ENCODE measurements around the gene GPRC5C.

Gene GPRC5C

DNA sequence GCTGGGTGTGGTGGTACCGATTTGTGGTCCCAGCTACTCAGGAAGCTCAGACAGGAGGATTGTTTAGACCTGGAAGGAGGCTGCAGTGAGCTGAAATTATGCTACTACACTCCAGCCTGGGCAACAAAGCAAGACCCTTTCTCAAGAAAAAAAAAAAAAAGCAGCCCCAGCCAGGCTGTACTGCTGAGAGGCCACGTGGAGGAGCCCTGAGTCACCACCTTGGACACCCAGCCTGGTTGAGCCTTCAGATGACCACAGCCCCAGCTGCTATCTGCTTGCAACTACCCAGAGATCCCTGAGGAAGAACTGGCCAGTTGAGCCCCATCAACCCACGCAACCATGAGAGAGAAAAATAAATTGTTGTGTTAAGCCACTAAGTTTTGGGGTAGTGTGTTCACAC, 23.6 kb upstream of the GPRC5C start:
- no peak for DNase-seq

DNA sequence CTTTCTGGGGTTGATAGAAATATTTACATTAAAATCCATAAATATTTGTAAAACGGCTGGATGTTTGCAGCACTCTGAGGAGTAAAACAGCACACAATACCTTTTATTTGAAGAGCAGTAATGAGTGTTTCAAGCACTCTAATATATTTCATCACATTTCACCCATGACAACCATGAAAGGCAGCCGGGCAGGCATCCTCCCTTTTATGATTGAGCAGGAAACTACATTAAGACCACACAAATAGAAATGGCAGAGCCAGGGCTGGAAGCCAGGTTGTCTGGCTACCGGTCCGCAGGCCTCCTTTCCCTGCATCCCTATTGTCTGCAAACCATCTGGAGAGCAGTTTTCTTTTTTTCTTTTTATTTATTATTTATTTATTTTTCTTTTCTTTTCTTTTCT, 23.1 kb upstream of the GPRC5C start:
- no peak for DNase-seq

DNA sequence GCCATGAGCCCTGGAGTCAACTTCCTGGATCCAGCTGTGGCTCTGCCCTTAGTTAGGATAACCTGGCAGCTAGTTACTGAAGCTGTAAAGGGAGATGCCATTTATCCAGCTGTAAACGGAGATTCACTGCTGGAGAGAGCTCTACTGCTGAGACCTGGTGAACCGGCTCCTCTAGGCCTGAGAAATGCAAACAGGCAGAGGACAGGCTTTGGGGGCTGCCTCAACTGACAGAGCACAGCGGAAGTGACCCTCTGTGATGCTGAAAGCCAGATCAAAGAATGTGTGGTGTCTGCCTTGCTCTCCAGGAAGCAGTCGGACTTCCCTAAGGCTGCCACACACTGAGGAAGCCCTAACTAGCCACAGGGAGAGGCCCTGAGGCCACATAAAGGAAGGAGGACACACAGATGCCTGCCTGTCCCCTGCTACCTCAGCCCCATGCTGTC, 21.9 kb upstream of the GPRC5C start:
- DNase-seq: no peak

DNA sequence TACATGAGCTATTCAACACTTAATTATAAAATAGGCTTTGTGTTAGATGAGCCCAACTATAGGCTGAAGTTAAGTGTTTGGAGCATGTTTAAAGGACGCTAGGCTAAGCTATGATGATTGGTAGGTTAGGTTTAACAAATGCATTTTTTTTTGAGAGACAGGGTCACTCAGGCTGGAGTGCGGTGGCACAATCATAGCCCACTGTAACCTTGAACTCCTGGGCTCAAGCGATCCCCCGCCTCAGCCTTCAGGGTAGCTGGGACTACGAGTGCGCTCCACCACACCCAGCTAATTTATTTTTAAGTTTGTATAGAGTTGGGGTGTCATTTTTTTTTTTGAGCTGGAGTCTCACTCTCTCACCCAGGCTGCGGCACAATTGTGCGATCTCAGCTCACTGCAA, 19.3 kb upstream of the GPRC5C start:
- DNase-seq: no peak

GRCh38 chr17:74413491-74413890, 18.4 kb upstream of the GPRC5C start:
- no peak for DNase-seq

GRCh38 chr17:74414510-74414909, 17.4 kb upstream of the GPRC5C start:
- DNase-seq: no peak

- DNase-seq: no peak
Measured at GRCh38 chr17:74415608-74416396, 16.1 kb upstream of the GPRC5C start.

GRCh38 chr17:74417178-74418045, 14.5 kb upstream of the GPRC5C start:
- DNase-seq: peak; percentile 27 to 36

DNA sequence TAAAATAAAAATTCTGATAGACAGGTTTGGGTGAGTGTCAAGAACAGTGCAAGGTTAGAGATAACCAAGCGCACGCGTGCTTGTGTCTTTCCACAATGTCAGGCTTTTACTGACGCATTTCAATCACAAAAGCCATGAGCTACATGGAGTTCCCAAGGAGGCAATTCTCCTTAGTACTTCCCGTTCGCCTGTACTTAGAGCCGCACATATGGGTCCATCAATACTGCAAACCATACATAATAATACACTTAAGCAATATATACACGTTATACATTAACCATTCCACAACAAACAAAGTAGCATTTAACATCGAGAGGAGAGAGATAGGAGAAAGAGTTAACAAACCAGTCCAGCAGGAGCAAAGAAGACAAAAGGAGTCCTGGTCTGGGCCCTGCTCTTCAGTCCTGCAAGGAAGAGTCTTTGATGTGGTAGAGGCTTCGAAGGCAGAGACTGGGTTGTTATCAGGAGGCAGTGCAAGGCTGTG, 11.9 kb upstream of the GPRC5C start:
- DNase-seq: no peak

GRCh38 chr17:74424117-74424516, 7.8 kb upstream of the GPRC5C start:
- no peak for DNase-seq

- DNase-seq: no peak
Measured at GRCh38 chr17:74424657-74425056, 7.2 kb upstream of the GPRC5C start.

GRCh38 chr17:74426551-74427047, 5.3 kb upstream of the GPRC5C start:
- no peak for DNase-seq

DNA sequence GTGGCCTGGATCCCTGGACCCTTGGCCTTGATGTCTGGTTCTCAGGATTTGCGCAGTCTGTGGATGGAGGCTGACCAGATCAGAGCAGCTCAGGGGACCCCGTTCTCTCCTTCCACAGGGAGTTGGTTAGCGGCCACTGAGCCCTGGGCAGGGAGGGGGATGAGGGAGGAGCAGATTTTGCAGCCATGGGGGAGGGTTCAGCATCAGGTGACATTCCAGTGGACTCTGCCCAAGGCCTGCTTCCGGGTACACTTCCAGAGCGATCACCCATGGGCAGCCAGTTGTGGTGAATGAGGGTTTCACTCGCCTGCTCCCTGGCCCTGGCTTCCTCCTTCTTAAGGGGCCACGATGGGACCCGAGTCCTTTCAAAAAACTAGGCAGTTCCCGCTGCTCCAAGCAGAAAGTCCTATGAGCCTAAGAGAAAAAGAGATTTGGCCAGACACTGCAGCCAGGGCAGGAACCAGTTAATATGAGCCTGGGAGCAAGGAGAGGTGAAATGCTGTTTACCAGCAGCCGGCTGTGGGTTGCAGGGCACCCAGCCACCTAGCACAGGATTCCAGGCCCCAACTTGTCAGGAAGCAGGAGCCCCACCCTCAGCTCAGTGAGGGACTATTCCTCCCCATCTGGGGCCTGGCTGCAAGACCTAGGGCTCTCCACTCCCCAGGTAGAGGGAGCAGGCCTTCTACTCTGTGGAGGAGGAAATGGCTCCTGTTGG, 4.7 kb upstream of the GPRC5C start:
- DNase-seq: no peak

DNA sequence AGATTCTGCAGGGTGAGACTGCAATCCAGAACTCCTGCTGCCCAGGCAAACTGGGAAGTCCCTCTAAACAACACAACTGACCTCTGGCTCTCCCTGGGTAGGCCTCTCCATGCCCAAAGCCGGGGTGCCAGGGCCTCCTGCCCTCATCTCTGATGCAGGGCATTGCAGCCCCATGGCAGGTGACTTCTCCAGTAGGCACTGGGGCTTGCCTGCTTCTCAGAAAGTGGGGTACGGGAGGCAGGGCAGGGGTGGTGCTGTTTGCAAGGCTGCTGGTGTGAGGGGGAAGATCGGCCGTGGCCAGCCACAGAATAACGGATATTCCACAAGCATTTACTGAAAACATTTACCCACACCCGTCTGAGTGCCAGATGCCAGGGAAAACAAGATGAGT, 4.1 kb upstream of the GPRC5C start:
- DNase-seq: no peak

DNA sequence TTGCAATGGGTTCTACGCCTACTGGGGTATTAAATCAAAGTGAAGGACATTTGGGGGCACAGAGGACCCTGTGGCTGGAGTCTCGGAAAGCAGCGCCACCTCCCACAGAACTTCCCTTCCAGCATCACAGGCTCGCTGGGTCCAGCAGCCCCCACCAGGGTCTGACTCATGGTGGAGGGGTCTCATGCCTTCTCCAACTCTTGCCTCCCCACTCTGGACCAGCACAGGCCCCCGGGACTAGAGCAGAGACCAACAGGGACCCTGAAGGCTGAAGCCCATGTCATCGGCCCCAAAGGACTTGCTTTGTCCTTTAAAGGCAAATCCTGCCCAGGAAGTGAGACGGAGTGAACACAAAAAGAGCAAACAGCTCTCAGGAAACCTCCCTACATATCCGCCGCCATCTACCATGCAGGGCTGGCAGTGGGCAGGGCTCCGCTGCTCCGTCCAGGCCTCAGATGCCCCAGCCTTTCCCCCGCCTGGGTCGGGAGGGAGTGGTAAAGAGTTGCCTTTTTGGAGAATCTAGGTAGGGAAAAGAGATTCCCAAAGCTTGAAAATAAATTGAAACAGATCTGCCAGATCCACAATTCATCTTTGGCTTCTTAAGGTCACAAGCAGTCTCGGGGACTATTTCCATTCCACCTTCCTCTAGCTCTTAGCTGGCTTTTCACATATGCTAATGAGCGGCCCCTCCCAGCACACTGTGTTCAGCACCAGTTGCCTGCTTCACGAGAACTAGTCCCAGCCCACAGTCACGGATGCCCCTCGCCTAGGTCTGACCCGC, 2.1 kb upstream of the GPRC5C start:
- DNase-seq: no peak

DNA sequence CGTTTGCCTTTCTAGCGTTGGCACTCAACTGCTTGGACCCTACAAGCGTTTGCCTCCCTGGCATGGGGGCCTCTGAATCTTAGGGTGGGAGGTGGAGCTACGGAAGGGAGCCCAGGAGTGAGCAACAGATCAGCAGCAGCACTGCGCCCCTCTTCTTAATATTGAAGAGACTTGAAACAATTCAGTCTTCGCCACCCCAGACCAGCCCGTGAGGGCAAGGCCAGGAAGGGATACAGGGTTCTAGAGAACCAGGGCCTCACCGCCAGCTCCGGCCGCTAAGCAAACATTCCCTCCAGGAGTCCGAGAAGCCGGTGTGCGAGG, 1.5 kb upstream of the GPRC5C start:
- no peak for DNase-seq

- DNase-seq: peak in 1 of 2 experiments; percentile 42
Measured at GRCh38 chr17:74430706-74431567, 951 bp upstream of the GPRC5C start.

DNA sequence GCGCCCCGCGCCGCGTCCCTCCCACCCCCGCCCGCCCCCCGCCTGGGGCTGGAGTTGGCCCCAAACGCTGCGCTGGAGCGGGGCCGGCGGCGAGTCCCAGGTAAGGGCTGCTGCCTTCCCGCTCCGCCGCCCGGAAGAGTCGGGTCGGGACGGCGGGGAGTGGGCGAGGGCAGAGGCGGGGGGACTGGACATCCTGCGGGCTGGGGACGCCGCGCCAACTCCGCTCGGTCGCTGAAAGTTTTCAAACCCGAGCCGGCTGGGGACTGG, 469 bp downstream of the GPRC5C start:
- DNase-seq: no peak

DNA sequence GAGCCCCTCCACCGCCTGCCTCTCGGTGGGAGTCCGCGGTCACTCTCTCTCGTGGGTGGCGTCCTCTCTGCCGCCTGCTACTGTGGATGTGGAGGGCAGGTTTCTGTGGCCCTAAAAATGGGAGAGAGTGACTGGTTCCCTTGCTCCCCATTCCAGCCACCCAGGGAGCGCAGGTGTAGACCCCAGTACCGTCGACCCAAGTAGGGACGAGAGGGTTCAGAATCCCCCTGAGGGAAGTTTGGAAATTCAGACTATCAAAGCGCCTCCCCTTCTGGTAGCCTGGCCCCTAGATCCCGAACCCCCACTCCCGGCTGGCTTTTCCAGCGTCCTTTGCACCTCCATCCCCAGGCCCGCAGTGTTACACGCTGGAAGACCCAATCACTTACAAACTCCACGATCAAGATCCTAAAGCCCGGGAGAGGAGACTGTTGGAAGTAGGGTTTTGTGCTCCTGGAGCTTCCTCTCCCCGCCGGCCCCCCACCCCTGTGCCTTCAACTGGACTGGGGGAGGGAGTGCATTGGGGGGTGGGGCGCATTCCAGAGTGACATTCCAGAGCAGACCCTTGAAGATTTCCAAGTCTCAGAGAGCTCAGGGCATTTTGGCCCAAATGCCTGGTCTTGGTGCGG, 991 bp downstream of the GPRC5C start:
- no peak for DNase-seq

DNA sequence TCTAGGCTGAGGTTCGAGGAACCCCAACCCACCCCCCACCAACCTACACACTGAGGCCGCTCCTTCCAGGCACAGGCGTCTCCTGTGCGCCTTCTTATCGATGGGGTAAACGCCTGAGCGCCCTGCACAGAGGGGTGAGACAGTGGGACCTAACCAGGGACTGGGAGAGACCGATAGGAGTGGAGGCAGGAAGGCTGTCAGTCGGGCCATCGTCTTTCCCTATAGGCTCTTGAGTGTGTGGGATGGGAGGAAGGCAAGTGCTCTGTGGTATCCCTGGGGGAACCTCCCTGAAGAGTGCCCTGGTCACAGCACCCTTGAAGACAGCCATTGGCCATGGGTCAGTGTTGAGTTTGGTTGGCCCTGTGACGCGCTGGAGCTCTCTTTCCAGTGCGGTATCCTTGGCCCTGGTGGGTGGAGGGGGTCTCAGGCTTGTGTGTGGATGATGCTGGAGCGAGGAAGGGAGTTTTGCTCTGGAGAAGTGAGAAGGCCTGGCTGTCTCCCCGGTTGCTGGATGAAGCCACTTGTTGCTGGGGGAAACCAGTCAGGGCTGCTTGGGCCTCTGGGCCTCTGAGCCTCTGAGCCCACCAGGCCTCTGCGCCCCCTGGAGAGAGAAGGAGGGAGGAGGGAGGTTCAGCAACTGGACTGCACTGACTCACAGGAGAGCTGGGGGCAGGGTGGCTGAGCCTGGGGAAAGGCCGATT, 1.7 kb downstream of the GPRC5C start:
- DNase-seq: no peak
